Measurements from ENCODE around the gene CACNA2D2.

CACNA2D2 gene

DNA sequence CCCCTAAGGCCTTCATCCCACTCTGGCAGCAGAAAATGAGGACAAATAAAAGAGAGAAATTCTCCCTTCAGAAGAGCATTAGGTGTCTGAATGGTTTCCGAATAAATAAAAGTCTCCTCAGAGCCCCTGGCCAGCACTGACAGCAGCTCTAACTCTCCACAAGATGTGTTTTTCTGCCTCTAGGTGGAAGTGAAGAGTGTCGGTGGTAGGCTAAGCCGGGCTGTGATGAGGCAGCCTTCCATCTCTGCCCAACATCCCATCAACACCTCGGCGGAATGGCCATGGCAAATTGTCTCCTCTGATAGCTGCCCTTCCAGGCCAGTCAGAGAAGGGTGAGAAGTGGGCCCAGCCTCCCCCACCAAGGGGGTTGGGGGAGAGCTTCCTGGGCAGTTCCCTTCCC is 6.3 kb upstream of the CACNA2D2 start:
- Histone ChIP-seq H3K4me1 (ENCODE audit: insufficient read depth, low read length, severe bottlenecking) (no peaks in the 10 kb centered on the region), H4K20me1 (ENCODE audit: insufficient read depth, low read length) (no peaks in the 10 kb centered on the region), H3K4me2 (ENCODE audit: low read length) (no peak overlapping the region), H3K9me2 (ENCODE audit: low read depth, low read length) (no peaks in the 10 kb centered on the region), H3F3A (ENCODE audit: insufficient read depth, low read length) (no peaks in the 10 kb centered on the region), H3K27ac (ENCODE audit: low read depth, low read length, poor library complexity, severe bottlenecking) (no peak overlapping the region), H3K9ac (ENCODE audit: low read length) (no peak overlapping the region), H2AFZ (ENCODE audit: low read length) (no peak overlapping the region), H3K9me3 (ENCODE audit: low read length) (no peaks in the 10 kb centered on the region), H3K4me3 (ENCODE audit: low read depth, low read length, poor library complexity, severe bottlenecking) (no peak overlapping the region), H3K79me2 (ENCODE audit: insufficient read depth, low read length) (no peaks in the 10 kb centered on the region), H3K36me3 (ENCODE audit: insufficient read depth, low read length) (no peaks in the 10 kb centered on the region), H3K27me3 (ENCODE audit: insufficient read depth, low read length) (0 out of 2 replicates have a peak, but pooled peaks cover 8% of the 10 kb centered on the region)
- TF ChIP-seq, protein P1, sequence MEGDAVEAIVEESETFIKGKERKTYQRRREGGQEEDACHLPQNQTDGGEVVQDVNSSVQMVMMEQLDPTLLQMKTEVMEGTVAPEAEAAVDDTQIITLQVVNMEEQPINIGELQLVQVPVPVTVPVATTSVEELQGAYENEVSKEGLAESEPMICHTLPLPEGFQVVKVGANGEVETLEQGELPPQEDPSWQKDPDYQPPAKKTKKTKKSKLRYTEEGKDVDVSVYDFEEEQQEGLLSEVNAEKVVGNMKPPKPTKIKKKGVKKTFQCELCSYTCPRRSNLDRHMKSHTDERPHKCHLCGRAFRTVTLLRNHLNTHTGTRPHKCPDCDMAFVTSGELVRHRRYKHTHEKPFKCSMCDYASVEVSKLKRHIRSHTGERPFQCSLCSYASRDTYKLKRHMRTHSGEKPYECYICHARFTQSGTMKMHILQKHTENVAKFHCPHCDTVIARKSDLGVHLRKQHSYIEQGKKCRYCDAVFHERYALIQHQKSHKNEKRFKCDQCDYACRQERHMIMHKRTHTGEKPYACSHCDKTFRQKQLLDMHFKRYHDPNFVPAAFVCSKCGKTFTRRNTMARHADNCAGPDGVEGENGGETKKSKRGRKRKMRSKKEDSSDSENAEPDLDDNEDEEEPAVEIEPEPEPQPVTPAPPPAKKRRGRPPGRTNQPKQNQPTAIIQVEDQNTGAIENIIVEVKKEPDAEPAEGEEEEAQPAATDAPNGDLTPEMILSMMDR (IDR thresholded peaks at IDR 0.05; ENCODE audit: low read length) = no peak
- TF ChIP-seq EZH2 (IDR thresholded peaks at IDR 0.05; ENCODE audit: borderline replicate concordance, low read length) = no peak

DNA sequence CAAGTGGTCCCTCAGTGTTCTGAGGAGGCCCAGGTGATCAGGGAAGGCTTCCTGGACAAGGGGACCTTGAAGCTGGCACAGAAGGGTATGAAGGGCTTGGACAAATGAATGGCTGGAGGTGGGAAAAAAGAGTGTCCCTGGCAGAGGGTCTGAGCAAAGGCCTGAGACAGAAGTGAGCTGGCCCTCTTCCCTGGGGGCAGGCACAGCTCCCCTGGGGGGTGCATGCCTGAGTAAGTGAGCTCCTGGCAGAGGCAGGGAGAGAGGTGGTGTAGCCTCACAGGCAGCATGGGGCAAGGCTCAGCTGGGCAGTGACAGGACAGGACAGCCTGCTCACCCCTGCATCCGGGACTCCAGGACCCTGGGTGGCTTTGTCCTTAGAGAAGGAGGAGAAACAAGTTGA is 5.4 kb upstream of the CACNA2D2 start:
- no peak overlapping the region for H3K4me3 ChIP-seq (ENCODE audit: low read depth, low read length, poor library complexity, severe bottlenecking)
- no peak overlapping the region for H2AFZ ChIP-seq (ENCODE audit: low read length)
- no peak for TF ChIP-seq EZH2 (IDR thresholded peaks at IDR 0.05; ENCODE audit: borderline replicate concordance, low read length)
- TF ChIP-seq, protein P1 (IDR thresholded peaks at IDR 0.05; ENCODE audit: low read length) = no peak
- H3F3A ChIP-seq (ENCODE audit: insufficient read depth, low read length) = no peaks in the 10 kb centered on the region
- no peak overlapping the region for H3K4me2 ChIP-seq (ENCODE audit: low read length)
- no peaks in the 10 kb centered on the region for H3K79me2 ChIP-seq (ENCODE audit: insufficient read depth, low read length)
- no peaks in the 10 kb centered on the region for H4K20me1 ChIP-seq (ENCODE audit: insufficient read depth, low read length)
- H3K9me2 ChIP-seq (ENCODE audit: low read depth, low read length) = no peaks in the 10 kb centered on the region
- H3K9me3 ChIP-seq (ENCODE audit: low read length) = no peaks in the 10 kb centered on the region
- 0 out of 2 replicates have a peak, but pooled peaks cover 8% of the 10 kb centered on the region for H3K27me3 ChIP-seq (ENCODE audit: insufficient read depth, low read length)
- no peaks in the 10 kb centered on the region for H3K4me1 ChIP-seq (ENCODE audit: insufficient read depth, low read length, severe bottlenecking)
- no peak overlapping the region for H3K9ac ChIP-seq (ENCODE audit: low read length)
- H3K36me3 ChIP-seq (ENCODE audit: insufficient read depth, low read length) = no peaks in the 10 kb centered on the region
- no peak overlapping the region for H3K27ac ChIP-seq (ENCODE audit: low read depth, low read length, poor library complexity, severe bottlenecking)

DNA sequence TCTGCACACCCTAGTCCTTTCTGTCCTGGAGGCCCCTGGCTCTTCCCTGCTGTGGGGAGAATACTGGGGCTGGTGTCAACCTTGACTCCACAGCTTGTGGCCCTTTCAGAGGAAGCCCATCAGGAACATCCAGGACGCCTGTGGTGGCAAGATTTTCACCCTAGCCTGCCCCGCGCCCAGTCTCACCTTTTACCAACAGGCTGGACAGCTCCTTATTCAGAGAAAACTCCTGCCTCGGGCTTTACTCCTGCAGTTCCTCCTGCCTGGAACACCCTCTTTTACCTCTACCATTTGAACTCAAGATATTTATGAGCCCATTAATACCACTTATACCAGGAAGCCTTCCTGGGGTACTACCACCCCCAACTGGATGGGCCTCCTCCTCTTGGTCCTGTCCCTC is 2.7 kb upstream of the CACNA2D2 start:
- Histone ChIP-seq H3K4me2 (ENCODE audit: low read length) (no peak overlapping the region), H2AFZ (ENCODE audit: low read length) (no peak overlapping the region), H3K4me3 (ENCODE audit: low read depth, low read length, poor library complexity, severe bottlenecking) (no peak overlapping the region), H3K27me3 (ENCODE audit: insufficient read depth, low read length) (0 out of 2 replicates have a peak, but pooled peaks cover 8% of the 10 kb centered on the region), H3K9me2 (ENCODE audit: low read depth, low read length) (no peaks in the 10 kb centered on the region), H3F3A (ENCODE audit: insufficient read depth, low read length) (no peaks in the 10 kb centered on the region), H4K20me1 (ENCODE audit: insufficient read depth, low read length) (no peaks in the 10 kb centered on the region), H3K4me1 (ENCODE audit: insufficient read depth, low read length, severe bottlenecking) (no peaks in the 10 kb centered on the region), H3K9ac (ENCODE audit: low read length) (no peak overlapping the region), H3K79me2 (ENCODE audit: insufficient read depth, low read length) (no peaks in the 10 kb centered on the region), H3K9me3 (ENCODE audit: low read length) (no peaks in the 10 kb centered on the region), H3K27ac (ENCODE audit: low read depth, low read length, poor library complexity, severe bottlenecking) (no peak overlapping the region), H3K36me3 (ENCODE audit: insufficient read depth, low read length) (no peaks in the 10 kb centered on the region)
- TF ChIP-seq EZH2 (IDR thresholded peaks at IDR 0.05; ENCODE audit: borderline replicate concordance, low read length) = no peak
- TF ChIP-seq, protein P1 (IDR thresholded peaks at IDR 0.05; ENCODE audit: low read length) = no peak

All from OCI-LY1 (cell line).